NCI-H510A (cell line): Measurements from ENCODE around the gene ZNF207.
A peak's percentile ranks its signal among the peaks of the same experiment; 100 is the strongest.
"Not testable (repeated sequence)": the region's sequence is repeated elsewhere in the genome, so short reads cannot be mapped to it uniquely, and the experiment has no call there.

ENCODE experiments used
- DNase-seq: peaks from one replicate; lab custom pipeline; 2025; lab: John Stamatoyannopoulos, UW

Gene ZNF207

GRCh38 chr17:32349854-32350665 lies at the start of gene ZNF207:
Gene ZNF207 (plus strand): TSS chr17:32350157. CDS start chr17:32350286, 129 bp downstream.
- DNase-seq = peak; percentile 91

DNA sequence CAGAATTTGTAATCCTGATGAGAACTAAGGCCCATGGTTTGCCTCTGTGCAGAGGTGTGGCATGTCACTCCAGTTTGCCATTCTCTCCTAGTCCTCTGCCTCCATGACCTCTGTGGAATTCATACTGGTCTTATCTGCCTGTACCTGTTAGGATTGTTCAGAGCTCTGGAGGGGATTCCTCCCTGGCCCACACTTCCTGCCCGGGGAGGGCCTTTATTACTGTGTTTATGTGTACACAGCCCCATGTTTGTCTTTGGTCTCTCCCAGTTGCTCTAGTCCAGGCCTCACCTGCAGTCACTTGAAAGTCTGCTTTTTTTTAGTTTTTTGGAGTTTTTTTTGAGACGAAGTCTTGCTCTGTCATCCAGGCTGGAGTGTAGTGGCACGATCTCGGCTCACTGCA lies 47.9 kb upstream of the ZNF207 start:
- DNase-seq = no peak

DNA sequence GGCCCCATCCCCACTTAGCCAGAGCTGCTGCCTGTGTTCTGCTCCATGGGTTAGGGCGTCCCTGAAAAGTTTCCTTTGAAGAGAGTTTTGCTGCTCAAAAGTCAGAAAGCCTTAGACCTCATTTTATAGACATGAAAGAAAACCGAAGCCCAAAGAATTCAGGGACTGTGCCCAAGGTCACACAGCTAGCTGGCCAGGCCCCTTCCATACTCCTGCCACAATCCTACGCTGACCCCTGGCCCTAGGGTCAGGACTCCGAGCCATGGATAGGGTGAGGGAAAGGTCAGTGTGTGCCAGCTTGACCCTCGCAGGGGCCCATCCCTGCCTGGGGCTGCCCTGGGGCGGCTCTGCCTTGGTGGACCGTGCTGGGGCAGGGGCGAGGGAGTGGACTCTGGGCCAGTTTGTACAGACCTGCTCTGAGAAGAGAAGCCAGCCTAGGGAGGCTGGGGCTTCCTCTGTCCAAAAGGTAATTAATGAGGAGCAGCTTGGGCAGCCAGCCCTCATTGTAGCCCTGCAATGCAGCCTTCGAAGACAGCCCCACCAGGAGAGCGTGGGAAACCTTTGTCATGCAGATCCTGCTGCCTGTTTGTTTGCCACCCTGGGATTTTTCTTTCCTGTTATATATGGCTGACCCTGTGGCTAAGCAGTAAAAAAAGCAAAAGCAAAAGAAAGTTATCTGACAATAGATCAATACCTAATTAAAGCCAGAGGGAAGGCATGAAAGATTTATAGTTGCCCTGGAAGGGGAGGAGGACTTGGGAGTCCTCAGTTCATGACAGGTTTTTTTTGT lies 46.9 kb upstream of the ZNF207 start:
- DNase-seq = no peak

- DNase-seq = no peak
Observed at GRCh38 chr17:32303781-32304288, 46.1 kb upstream of the ZNF207 start.

- no peak for DNase-seq
Observed at GRCh38 chr17:32305049-32305448, 44.9 kb upstream of the ZNF207 start.

GRCh38 chr17:32307658-32308057 lies 42.3 kb upstream of the ZNF207 start:
- peak; percentile 50 for DNase-seq

GRCh38 chr17:32311028-32311536 lies 38.9 kb upstream of the ZNF207 start:
- no peak for DNase-seq

DNA sequence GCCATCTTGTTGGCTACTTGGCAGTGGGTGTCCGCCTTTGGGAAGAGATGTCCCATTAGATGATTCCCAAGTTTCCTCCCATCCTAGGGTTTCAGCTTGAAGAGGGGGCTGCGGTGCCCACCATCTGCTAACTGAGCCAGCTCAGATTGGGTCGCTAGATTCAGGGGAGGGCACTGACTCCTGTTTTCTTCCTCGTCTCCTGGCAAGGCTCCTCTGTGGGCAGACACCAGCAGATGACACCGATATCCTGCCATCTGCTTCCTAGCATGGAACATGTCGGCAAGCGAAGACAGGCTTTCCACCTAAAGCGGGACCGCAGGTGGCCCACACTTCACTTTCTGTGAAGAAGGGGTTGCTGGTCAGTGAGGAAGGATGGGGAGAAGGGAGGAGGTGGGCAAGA lies 35.3 kb upstream of the ZNF207 start:
- DNase-seq = no peak

GRCh38 chr17:32315171-32315570 lies 34.8 kb upstream of the ZNF207 start:
- no peak for DNase-seq

GRCh38 chr17:32316653-32317052 lies 33.3 kb upstream of the ZNF207 start:
- not testable (repeated sequence) for DNase-seq

GRCh38 chr17:32317353-32317752 lies 32.6 kb upstream of the ZNF207 start:
- DNase-seq = no peak

DNA sequence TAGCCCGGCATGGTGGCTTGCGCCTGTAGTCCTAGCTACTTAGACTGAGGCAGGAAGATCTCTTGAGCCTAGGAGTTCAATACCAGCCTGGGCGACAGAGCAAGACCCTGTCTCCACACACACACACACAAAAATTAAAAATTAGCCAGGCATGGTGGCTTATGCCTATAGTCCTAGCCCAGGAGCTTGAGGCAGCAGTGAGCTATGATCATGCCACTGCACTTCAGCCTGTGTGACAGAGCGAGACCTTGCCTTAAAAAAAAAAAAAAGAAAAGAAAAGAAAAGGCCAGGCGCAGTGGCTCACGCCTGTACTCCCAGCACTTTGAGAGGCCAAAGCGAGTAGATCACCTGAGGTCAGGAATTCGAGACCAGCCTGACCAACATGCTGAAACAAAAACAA lies 31.9 kb upstream of the ZNF207 start:
- DNase-seq = no peak

- DNase-seq = no peak
Observed at GRCh38 chr17:32319548-32319905, 30.4 kb upstream of the ZNF207 start.

- not testable (repeated sequence) for DNase-seq
Observed at GRCh38 chr17:32320080-32320479, 29.9 kb upstream of the ZNF207 start.

DNA sequence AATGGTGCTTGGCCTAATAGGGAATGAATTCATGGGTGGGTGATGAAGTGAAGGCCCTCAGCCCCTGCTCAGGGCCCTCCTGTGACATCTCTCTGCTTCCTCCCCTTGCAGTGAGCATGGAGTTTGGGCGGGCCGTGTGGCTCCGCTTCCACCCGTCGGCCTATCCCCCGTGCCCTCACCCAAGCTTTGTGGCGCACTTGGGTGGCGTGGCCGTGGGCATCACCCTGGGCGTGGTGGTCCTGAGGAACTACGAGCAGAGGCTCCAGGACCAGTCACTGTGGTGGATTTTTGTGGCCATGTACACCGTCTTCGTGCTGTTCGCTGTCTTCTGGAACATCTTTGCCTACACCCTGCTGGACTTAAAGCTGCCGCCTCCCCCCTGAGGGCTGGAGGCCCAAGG lies 29.1 kb upstream of the ZNF207 start:
- DNase-seq = no peak

- DNase-seq = no peak
Observed at GRCh38 chr17:32323046-32323445, 26.9 kb upstream of the ZNF207 start.

- no peak for DNase-seq
Observed at GRCh38 chr17:32323811-32324491, 26.0 kb upstream of the ZNF207 start.

- DNase-seq = no peak
Observed at GRCh38 chr17:32327911-32328310, 22.0 kb upstream of the ZNF207 start.

DNA sequence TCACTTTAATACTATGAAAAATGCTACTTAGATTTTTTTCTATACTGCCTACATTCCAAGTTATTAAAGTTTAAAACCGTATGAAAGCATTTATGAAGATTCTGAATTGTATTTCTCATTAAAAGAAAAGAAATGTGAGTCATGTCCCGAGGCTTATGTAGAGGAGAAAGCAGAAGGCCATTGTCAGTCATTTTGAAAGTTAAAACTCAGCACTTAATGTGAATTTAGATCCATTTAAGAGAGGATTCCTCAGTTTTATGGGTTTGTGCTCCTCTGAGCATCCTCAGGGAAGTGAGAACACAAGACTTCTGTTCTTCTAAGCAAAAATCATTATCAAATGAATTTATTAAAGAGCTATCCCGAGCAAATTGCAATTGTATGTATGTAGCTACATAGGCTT lies 19.8 kb upstream of the ZNF207 start:
- no peak for DNase-seq

- DNase-seq = no peak
Observed at GRCh38 chr17:32331243-32332040, 18.5 kb upstream of the ZNF207 start.

DNA sequence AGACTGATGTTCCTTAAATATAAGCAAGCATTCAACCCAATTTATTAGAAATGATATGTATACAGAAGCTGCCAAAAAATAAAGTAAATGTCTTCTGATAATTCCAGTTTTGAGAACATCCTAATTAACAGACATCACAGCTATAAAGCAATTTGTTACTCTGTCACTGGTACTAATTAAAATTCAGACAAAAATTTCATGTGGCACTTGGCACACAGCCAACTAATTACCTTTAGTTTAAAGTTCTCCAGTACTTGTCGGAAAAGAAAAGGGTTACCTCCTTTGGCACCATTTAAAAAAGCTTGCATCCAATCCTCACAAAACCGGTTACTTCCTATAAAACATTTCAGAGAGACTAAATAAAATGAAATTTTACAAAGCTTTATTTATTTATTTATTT lies 16.8 kb upstream of the ZNF207 start:
- no peak for DNase-seq

DNA sequence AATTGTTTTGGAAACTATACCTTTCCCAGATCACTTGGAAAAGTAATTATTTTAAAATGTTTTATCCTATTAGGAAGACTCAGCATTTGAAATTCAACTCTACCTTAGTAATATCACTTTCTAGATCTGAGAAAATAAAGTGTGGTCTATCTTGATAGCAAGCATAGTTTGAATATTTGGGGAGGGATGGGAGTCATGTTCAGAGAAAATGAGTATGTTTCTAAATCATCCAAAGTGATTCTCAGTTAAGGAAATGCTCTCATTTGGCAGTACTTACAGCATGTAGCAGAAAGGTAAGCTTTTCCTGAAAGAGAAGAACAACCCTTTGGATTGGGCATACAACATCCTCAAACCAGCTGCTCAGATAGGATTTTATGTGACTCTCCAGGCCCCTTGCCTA lies 14.9 kb upstream of the ZNF207 start:
- DNase-seq = no peak
